GM12864 (cell line): ENCODE results near the gene CERS6.

ENCODE experiments used
- DNase-seq: peaks from one replicate; pipeline ENCODE4 v3.0.0-alpha.2; 2011; ENCODE audit warnings: low read depth
- H3K4me3 ChIP-seq: 2 replicates; pipeline ENCODE4 v1.5.1; 2011; ENCODE audit warnings: mild to moderate bottlenecking, low read depth, low read length, control low read depth
- CTCF ChIP-seq: IDR thresholded peaks from 2 replicates; pipeline ENCODE4 v1.5.1; 2011; ENCODE audit warnings: low read depth, mild to moderate bottlenecking, moderate library complexity, low read length, control low read depth, inconsistent platforms; ENCODE audit errors: missing control alignments

Gene CERS6

GRCh38 chr2:168565512-168565911, 109.4 kb downstream of the CERS6 start:
- no peak overlapping the region for H3K4me3 ChIP-seq
- no peak for DNase-seq
- TF ChIP-seq CTCF, result no peak

- no peak for TF ChIP-seq CTCF
- H3K4me3 ChIP-seq, result no peak overlapping the region
- no peak for DNase-seq
These were observed 111.0 kb downstream of the CERS6 start for GRCh38 chr2:168566974-168567665.

- no peak for TF ChIP-seq CTCF
- no peak for DNase-seq
- H3K4me3 ChIP-seq, result no peak overlapping the region
These were observed 111.8 kb downstream of the CERS6 start for GRCh38 chr2:168567836-168568235.

- H3K4me3 ChIP-seq, result no peak overlapping the region
- DNase-seq, result no peak
- no peak for TF ChIP-seq CTCF
These were observed 112.6 kb downstream of the CERS6 start for GRCh38 chr2:168568476-168569267.

GRCh38 chr2:168571061-168571460, 115.0 kb downstream of the CERS6 start:
- TF ChIP-seq CTCF, result no peak
- H3K4me3 ChIP-seq, result no peak overlapping the region
- DNase-seq, result no peak

GRCh38 chr2:168573128-168573903, 117.2 kb downstream of the CERS6 start:
- no peak for TF ChIP-seq CTCF
- no peak for DNase-seq
- H3K4me3 ChIP-seq, result no peak overlapping the region
